Loucy (cell line): ENCODE data around the gene MS4A8.
"Not testable (repeated sequence)": the region's sequence is repeated elsewhere in the genome, so short reads cannot be mapped to it uniquely, and the experiment has no call there.

Source experiments
- H2AFZ ChIP-seq: fragments of 200-600 bp; sonication (generic); 2 replicates; pipeline ENCODE4 v1.6.0; 2016; ENCODE audit warnings: antibody characterized with exemption, mild to moderate bottlenecking, low read length, moderate library complexity
- H3F3A ChIP-seq: fragments of 200-600 bp; 2 replicates; pipeline ENCODE4 v1.6.0; 2016; ENCODE audit warnings: antibody characterized with exemption, low read depth, mild to moderate bottlenecking
- H3K27me3 ChIP-seq: fragments of 200-600 bp; sonication (generic); 2 replicates; pipeline ENCODE4 v1.6.1; 2014; ENCODE audit warnings: low read length, mild to moderate bottlenecking; ENCODE audit not compliant: insufficient read depth, poor library complexity, severe bottlenecking
- H3K36me3 ChIP-seq: fragments of 200-600 bp; sonication (generic); 2 replicates; pipeline ENCODE4 v1.6.1; 2016; ENCODE audit warnings: low read length; ENCODE audit not compliant: insufficient read depth
- H3K4me1 ChIP-seq: fragments of 200-600 bp; sonication (generic); 2 replicates; pipeline ENCODE4 v1.5.1; 2014; ENCODE audit warnings: low read length, mild to moderate bottlenecking; ENCODE audit not compliant: insufficient read depth, poor library complexity, severe bottlenecking
- H3K4me2 ChIP-seq: fragments of 200-600 bp; sonication (generic); 2 replicates; pipeline ENCODE4 v1.6.0; 2014; ENCODE audit warnings: antibody characterized with exemption, low read length, low read depth, mild to moderate bottlenecking; ENCODE audit not compliant: poor library complexity, severe bottlenecking
- H3K4me3 ChIP-seq: fragments of 200-600 bp; sonication (generic); 2 replicates; pipeline ENCODE4 v1.5.1; 2014; ENCODE audit warnings: low read length, mild to moderate bottlenecking, mixed read lengths; ENCODE audit not compliant: poor library complexity, severe bottlenecking
- H3K79me2 ChIP-seq: fragments of 200-600 bp; sonication (generic); 2 replicates; pipeline ENCODE4 v1.6.1; 2014; ENCODE audit warnings: low read length; ENCODE audit not compliant: insufficient read depth
- H3K9ac ChIP-seq: fragments of 200-600 bp; sonication (generic); 2 replicates; pipeline ENCODE4 v1.6.0; 2014; ENCODE audit warnings: mild to moderate bottlenecking, low read depth, low read length, moderate library complexity; ENCODE audit not compliant: poor library complexity, severe bottlenecking
- H3K9me2 ChIP-seq: fragments of 200-600 bp; sonication (generic); replicated peaks from 2 replicates; pipeline ENCODE4 v1.6.1; 2016; ENCODE audit warnings: low read depth, low read length, mixed read lengths
- H3K9me3 ChIP-seq: fragments of 200-600 bp; sonication (generic); 2 replicates; pipeline ENCODE4 v1.6.1; 2014; ENCODE audit warnings: mild to moderate bottlenecking, antibody characterized with exemption, low read length, low read depth; ENCODE audit not compliant: insufficient read depth
- H4K20me1 ChIP-seq: fragments of 200-600 bp; sonication (generic); 2 replicates; pipeline ENCODE4 v1.6.0; 2014; ENCODE audit warnings: antibody characterized with exemption, low read length, mild to moderate bottlenecking; ENCODE audit not compliant: insufficient read depth, poor library complexity, severe bottlenecking
- CTCF ChIP-seq: fragments of 200-600 bp; sonication (generic); conservative IDR thresholded peaks from 2 replicates; pipeline ENCODE4 v1.5.1; 2014; ENCODE audit warnings: mild to moderate bottlenecking, antibody characterized with exemption, low read length
- EZH2phosphoT487 ChIP-seq: fragments of 200-600 bp; IDR thresholded peaks from 2 replicates; pipeline ENCODE4 v1.6.1; 2018; ENCODE audit warnings: antibody characterized with exemption, mild to moderate bottlenecking, moderate library complexity, borderline replicate concordance

MS4A8 gene

DNA sequence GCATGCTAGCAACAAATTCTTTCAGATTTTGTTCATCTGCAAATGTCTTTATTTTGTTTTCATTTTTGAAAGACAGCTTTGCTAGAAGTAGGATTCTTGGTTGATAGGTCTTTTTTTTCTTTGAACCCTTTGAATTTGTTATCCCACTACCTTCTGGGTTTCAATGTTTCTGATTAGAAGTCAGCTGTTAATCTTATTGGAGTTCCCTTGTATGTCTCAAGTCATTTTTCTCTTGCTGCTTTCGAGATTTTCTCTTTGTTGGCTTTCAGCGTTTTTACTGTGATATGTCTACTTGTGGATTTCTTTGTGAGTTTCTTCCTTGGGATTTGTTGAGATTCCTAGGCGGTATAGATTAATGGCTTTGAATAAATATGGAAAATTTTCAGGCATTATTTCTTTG, 27.2 kb upstream of the MS4A8 start:
- Histone ChIP-seq H3K9me3 (peaks cover 13% of the 10 kb centered on the region; the same call in 1 of the 2 replicates), H3K36me3 (no peaks in the 10 kb centered on the region), H3K9ac (no peak overlapping the region), H3K9me2 (no peaks in the 10 kb centered on the region), H3K79me2 (no peaks in the 10 kb centered on the region), H3K4me3 (no peak overlapping the region), H3F3A (no peaks in the 10 kb centered on the region), H4K20me1 (no peaks in the 10 kb centered on the region), H2AFZ (no peak overlapping the region), H3K4me2 (no peak overlapping the region), H3K27me3 (no peaks in the 10 kb centered on the region), H3K4me1 (no peaks in the 10 kb centered on the region)
- TF ChIP-seq EZH2phosphoT487, result no peak
- no peak for TF ChIP-seq CTCF

DNA sequence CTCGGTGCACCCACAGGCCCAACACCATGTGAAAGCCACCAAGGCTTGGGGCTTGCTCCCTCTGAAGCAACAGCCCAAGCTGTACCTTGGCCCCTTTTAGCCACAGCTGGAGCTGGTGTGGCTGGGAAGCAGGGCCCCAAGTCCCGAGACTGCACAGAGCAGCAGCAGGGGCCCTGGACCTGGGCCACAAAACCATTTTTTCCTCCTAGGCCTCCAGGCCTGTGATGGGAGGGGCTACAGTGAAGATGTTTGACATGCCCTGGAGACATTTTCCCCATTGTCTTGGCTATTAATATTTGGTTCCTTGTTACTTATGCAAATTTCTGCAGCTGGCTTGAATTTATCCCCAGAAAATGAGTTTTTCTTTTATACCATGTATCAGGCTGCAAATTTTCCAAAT, 21.2 kb upstream of the MS4A8 start:
- not testable (repeated sequence) for H3K4me3 ChIP-seq, H4K20me1 ChIP-seq, H3K79me2 ChIP-seq, H3K9ac ChIP-seq, H3K36me3 ChIP-seq, H3K4me1 ChIP-seq, H3K27me3 ChIP-seq, H3K4me2 ChIP-seq, H2AFZ ChIP-seq, H3K9me2 ChIP-seq, H3F3A ChIP-seq
- peaks cover 20% of the 10 kb centered on the region; the same call in 1 of the 2 replicates for H3K9me3 ChIP-seq

DNA sequence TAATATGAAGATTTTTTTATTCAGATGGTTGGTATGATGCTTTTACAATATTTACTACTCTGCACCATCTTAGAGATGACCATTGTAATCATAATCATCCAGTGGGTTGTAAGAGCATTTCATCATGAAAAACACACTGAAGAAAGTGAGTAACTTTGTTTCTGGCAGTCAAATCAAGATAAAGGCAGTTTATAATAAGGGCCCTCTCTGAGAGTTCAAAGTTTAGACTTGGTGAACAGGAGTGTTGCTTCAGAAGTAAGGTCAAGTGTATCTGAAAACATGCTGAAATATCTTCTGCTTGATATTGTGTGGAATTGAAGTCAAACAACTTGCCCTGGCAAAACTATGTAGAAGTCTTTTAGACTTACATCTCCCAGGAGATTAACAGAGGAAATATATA, 19.5 kb upstream of the MS4A8 start:
- H3K9me2 ChIP-seq, result no peaks in the 10 kb centered on the region
- H3K4me3 ChIP-seq, result no peak overlapping the region
- H3K4me2 ChIP-seq, result no peak overlapping the region
- H3K9me3 ChIP-seq, result peaks cover 17% of the 10 kb centered on the region; the same call in 1 of the 2 replicates
- no peaks in the 10 kb centered on the region for H4K20me1 ChIP-seq
- H3K27me3 ChIP-seq, result no peaks in the 10 kb centered on the region
- no peaks in the 10 kb centered on the region for H3K36me3 ChIP-seq
- H2AFZ ChIP-seq, result no peak overlapping the region
- H3K4me1 ChIP-seq, result no peaks in the 10 kb centered on the region
- no peaks in the 10 kb centered on the region for H3F3A ChIP-seq
- H3K79me2 ChIP-seq, result no peaks in the 10 kb centered on the region
- TF ChIP-seq EZH2phosphoT487, result no peak
- no peak for TF ChIP-seq CTCF
- no peak overlapping the region for H3K9ac ChIP-seq

DNA sequence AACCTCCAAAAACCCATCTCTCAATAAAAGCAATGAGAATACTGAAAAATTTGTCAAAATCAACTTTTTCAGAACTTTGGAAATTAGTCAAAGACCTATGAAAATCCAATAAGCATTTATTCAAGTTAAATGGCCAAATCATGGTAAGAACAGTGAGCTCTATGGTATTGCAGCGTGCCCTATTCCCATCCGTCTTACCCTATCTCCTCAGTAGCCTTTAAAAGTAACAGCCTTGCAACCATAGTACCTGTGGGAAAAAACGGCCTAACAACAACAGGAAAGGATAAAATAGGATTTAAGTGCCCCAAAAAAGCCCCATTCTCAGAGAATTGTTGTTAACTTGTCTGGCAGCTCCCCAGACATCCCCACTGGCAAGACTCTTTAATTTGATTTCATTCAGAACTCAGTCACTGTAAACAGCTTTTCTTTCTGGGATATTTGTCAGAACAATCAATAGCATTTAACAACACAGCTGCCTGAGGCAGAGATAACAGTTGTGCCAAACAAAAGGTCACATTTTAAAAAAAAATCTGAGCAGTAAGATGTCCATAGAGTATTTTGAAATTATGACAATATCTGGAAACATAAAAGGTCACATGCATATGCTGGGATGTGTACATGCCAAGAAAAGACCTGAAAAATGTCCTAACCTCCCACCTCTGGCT, 18.8 kb upstream of the MS4A8 start:
- TF ChIP-seq EZH2phosphoT487 (no peak), CTCF (no peak)
- Histone ChIP-seq H3K4me2 (no peak overlapping the region), H3K9me2 (no peaks in the 10 kb centered on the region), H3K36me3 (no peaks in the 10 kb centered on the region), H3K27me3 (no peaks in the 10 kb centered on the region), H3K4me1 (no peaks in the 10 kb centered on the region), H3K9me3 (peaks cover 17% of the 10 kb centered on the region; the same call in 1 of the 2 replicates), H3K9ac (no peak overlapping the region), H3F3A (no peaks in the 10 kb centered on the region), H4K20me1 (no peaks in the 10 kb centered on the region), H3K4me3 (no peak overlapping the region), H3K79me2 (no peaks in the 10 kb centered on the region), H2AFZ (no peak overlapping the region)

DNA sequence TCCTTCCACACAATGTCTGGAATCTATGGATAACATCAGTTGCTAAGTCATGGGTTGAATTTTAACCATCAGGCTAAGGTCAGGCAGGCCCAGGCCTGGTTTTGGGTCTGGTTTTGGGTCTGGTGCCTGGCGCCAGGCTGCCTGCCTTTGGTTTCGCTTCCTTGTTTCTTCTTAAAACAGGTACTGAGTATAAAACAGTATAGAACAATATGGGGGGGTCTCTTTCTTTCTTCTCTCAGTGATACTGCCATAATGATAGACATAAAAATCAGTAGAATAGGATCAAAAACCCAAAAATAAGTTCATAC, 14.9 kb upstream of the MS4A8 start:
- not testable (repeated sequence) for H2AFZ ChIP-seq, H3K9ac ChIP-seq, H3K4me2 ChIP-seq, H3F3A ChIP-seq, H3K36me3 ChIP-seq, H3K9me3 ChIP-seq, H4K20me1 ChIP-seq, H3K27me3 ChIP-seq, H3K4me1 ChIP-seq, H3K79me2 ChIP-seq, H3K4me3 ChIP-seq, H3K9me2 ChIP-seq
